GM23248 (cell line): ENCODE measurements around the gene MTCH2. TPM values are rescaled to one million over a fixed set of nuclear protein-coding genes. Genes with fewer than 3 reads are reported as not detected.
A peak's percentile ranks its signal among the peaks of the same experiment; 100 is the strongest.

Source experiments
- DNase-seq: peaks from one replicate; pipeline ENCODE4 v3.0.0-alpha.2; 2015
- H2AFZ ChIP-seq: fragments of 200-600 bp; sonication (generic); 2 replicates; pipeline ENCODE4 v1.6.1; 2016; ENCODE audit warnings: antibody characterized with exemption
- H3F3A ChIP-seq: fragments of 200-600 bp; sonication (generic); 2 replicates; pipeline ENCODE4 v1.6.1; 2016; ENCODE audit warnings: mild to moderate bottlenecking, antibody characterized with exemption, mixed run types; ENCODE audit not compliant: insufficient read depth
- H3K27ac ChIP-seq: fragments of 200-600 bp; sonication (generic); 2 replicates; pipeline ENCODE4 v1.5.1; 2016; ENCODE audit warnings: mild to moderate bottlenecking
- H3K27me3 ChIP-seq: fragments of 200-600 bp; sonication (generic); replicated peaks from 2 replicates; pipeline ENCODE4 v1.6.1; 2016; ENCODE audit warnings: mild to moderate bottlenecking; ENCODE audit not compliant: insufficient read depth
- H3K36me3 ChIP-seq: fragments of 200-600 bp; sonication (generic); 2 replicates; pipeline ENCODE4 v1.6.1; 2016; ENCODE audit warnings: low read depth, mild to moderate bottlenecking
- H3K4me1 ChIP-seq: fragments of 200-600 bp; sonication (generic); 2 replicates; pipeline ENCODE4 v1.6.1; 2016; ENCODE audit warnings: mild to moderate bottlenecking; ENCODE audit not compliant: insufficient read depth
- H3K4me2 ChIP-seq: fragments of 200-600 bp; sonication (generic); one replicate; pipeline ENCODE4 v1.6.1; 2016; ENCODE audit warnings: mild to moderate bottlenecking; ENCODE audit not compliant: unreplicated experiment
- H3K4me3 ChIP-seq: fragments of 200-600 bp; sonication (generic); 2 replicates; pipeline ENCODE4 v1.5.1; 2016; ENCODE audit warnings: mild to moderate bottlenecking
- H3K79me2 ChIP-seq: fragments of 200-600 bp; sonication (generic); 2 replicates; pipeline ENCODE4 v1.6.1; 2016; ENCODE audit warnings: mild to moderate bottlenecking; ENCODE audit not compliant: insufficient read depth
- H3K9ac ChIP-seq: fragments of 200-600 bp; sonication (generic); 2 replicates; pipeline ENCODE4 v1.6.1; 2016; ENCODE audit warnings: mild to moderate bottlenecking
- H3K9me2 ChIP-seq: fragments of 200-600 bp; sonication (generic); 2 replicates; pipeline ENCODE4 v1.6.1; 2016; ENCODE audit warnings: mixed run types, mild to moderate bottlenecking, moderate library complexity; ENCODE audit not compliant: insufficient read depth
- H3K9me3 ChIP-seq: fragments of 200-600 bp; sonication (generic); one replicate; pipeline ENCODE4 v1.6.1; 2017; ENCODE audit warnings: low read depth
- H4K20me1 ChIP-seq: fragments of 200-600 bp; sonication (generic); 2 replicates; pipeline ENCODE4 v1.6.0; 2016; ENCODE audit not compliant: insufficient read depth
- EZH2 ChIP-seq: fragments of 200-600 bp; sonication (generic); IDR thresholded peaks from 2 replicates; pipeline ENCODE4 v1.6.1; 2018; ENCODE audit warnings: antibody characterized with exemption, mild to moderate bottlenecking; ENCODE audit not compliant: insufficient read depth, poor library complexity, severe bottlenecking
- EZH2phosphoT487 ChIP-seq: fragments of 200-600 bp; sonication (generic); IDR thresholded peaks from 2 replicates; pipeline ENCODE4 v1.6.1; 2018; ENCODE audit warnings: antibody characterized with exemption, moderate library complexity, mild to moderate bottlenecking, low read depth; ENCODE audit not compliant: insufficient read depth
- WGBS, 2 experiments: methylation state at CpG; one replicate each; pipeline ENCODE4 v1.1.6; 2015 to 2017; ENCODE audit warnings: low lambda C conversion rate in 2 of 2, low coverage in 1 of 2; ENCODE audit errors: missing lambda C conversion rate in 2 of 2; 5-methylcytosine and 5-hydroxymethylcytosine counted together
- in situ Hi-C: fragments of 300-500 bp; cut with MboI; formaldehyde crosslinking; loops from 2 replicates; pipeline ENCODE4 v1.15.0; 2020
- polyA plus RNA-seq: library from polyadenylated mRNA; unstranded; fragments of >200 nt; fragmentation: Nextera tagmentation; extraction: Ambion mirVana; gene quantifications from 2 replicates; pipeline ENCODE4 v1.2.1, GENCODE V29; 2016
- small RNA-seq: library from RNA; depleted of rRNA; stranded (forward); fragments of <200 nt; gene quantifications from one replicate; pipeline ENCODE3, GENCODE V24; 2014; ENCODE audit warnings: low read depth, low replicate concordance
- total RNA-seq: library from RNA; depleted of rRNA; stranded (reverse); fragments of >200 nt; shearing (Covaris generic); gene quantifications from 2 replicates; pipeline ENCODE4 v1.2.3, GENCODE V29; 2014; rRNA removed

Gene MTCH2
- total and polyA plus RNA-seq, 2 experiments from 2014 or later = 84.2 to 169 TPM

DNA sequence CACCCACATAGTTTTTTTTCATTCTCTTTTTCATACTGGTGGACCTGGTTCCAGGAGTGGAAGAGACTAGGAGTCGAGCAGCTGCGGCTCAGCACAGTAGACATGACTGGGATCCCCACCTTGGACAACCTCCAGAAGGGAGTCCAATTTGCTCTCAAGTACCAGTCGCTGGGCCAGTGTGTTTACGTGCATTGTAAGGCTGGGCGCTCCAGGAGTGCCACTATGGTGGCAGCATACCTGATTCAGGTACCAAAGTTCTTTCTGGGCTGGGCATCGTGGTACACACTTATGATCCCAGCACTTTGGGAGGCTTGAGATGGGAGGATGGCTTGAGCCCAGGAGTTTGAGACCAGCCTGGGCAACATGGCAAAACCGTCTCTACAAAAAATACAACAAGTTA lies 72.7 kb downstream of the MTCH2 start:
- Histone ChIP-seq H3K36me3 (peaks cover 6% of the 10 kb centered on the region; the same call in 1 of the 2 replicates), H4K20me1 (no peaks in the 10 kb centered on the region), H3K9ac (no peak overlapping the region), H2AFZ (no peak overlapping the region), H3F3A (peaks cover 31% of the 10 kb centered on the region), H3K9me2 (no peaks in the 10 kb centered on the region), H3K27ac (no peak overlapping the region), H3K27me3 (no peaks in the 10 kb centered on the region), H3K4me3 (no peak overlapping the region), H3K4me2 (no peak overlapping the region), H3K4me1 (peaks cover 24% of the 10 kb centered on the region), H3K79me2 (peaks cover 75% of the 10 kb centered on the region), H3K9me3 (no peaks in the 10 kb centered on the region)
- in situ Hi-C loops = no loop called here
- TF ChIP-seq EZH2 (no peak), EZH2phosphoT487 (no peak)
- no peak for DNase-seq
- 97 to 98% methylated on average over 7 of the region's 7 CpGs for WGBS, 2 experiments

Small RNAs within 50 kb of the gene (small RNA-seq; reads per million reads assigned to genes)
- gene RNU5E-10P = 1.5 reads per million, percentile 58 among the genes with 10 or more reads in this experiment

Other genes starting within 250 kb of the MTCH2 start
- 183 and 189 TPM in 2 replicates for gene SLC39A13, start 234.0 kb downstream of the MTCH2 start, total RNA-seq
- 175 and 183 TPM in 2 replicates for gene SLC39A13, start 234.0 kb downstream of the MTCH2 start, polyA plus RNA-seq
- gene PSMC3, start 216.1 kb downstream of the MTCH2 start, total RNA-seq = 139 and 151 TPM in 2 replicates
- gene PSMC3, start 216.1 kb downstream of the MTCH2 start, polyA plus RNA-seq = 212 and 220 TPM in 2 replicates
- gene RAPSN, start 193.4 kb downstream of the MTCH2 start, total RNA-seq = 0.13 and 0.22 TPM in 2 replicates
- 0.11 TPM in 1 of 2 replicates, not detected in the other for gene RAPSN, start 193.4 kb downstream of the MTCH2 start, polyA plus RNA-seq
- 70.9 and 71.6 TPM in 2 replicates for gene CELF1, start 89.4 kb downstream of the MTCH2 start, total RNA-seq
- gene CELF1, start 89.4 kb downstream of the MTCH2 start, polyA plus RNA-seq = 51.7 and 52.0 TPM in 2 replicates
- 68.7 and 90.2 TPM in 2 replicates for gene PTPMT1, start 77.0 kb downstream of the MTCH2 start, total RNA-seq
- 78.4 and 82.2 TPM in 2 replicates for gene PTPMT1, start 77.0 kb downstream of the MTCH2 start, polyA plus RNA-seq
- 26.6 and 35.5 TPM in 2 replicates for gene KBTBD4, start 63.6 kb downstream of the MTCH2 start, total RNA-seq
- 16.8 and 18.4 TPM in 2 replicates for gene KBTBD4, start 63.6 kb downstream of the MTCH2 start, polyA plus RNA-seq
- 52.5 and 80.8 TPM in 2 replicates for gene NDUFS3, start 63.5 kb downstream of the MTCH2 start, total RNA-seq
- 74.4 and 84.6 TPM in 2 replicates for gene NDUFS3, start 63.5 kb downstream of the MTCH2 start, polyA plus RNA-seq
- gene FAM180B, start 55.9 kb downstream of the MTCH2 start, total RNA-seq = not detected in 2 replicates
- gene FAM180B, start 55.9 kb downstream of the MTCH2 start, polyA plus RNA-seq = not detected in 2 replicates
- gene C1QTNF4, start 48.1 kb downstream of the MTCH2 start, total RNA-seq = 0.11 TPM in 1 of 2 replicates, not detected in the other
- gene C1QTNF4, start 48.1 kb downstream of the MTCH2 start, polyA plus RNA-seq = not detected in 2 replicates
- 0.63 and 2.7 TPM in 2 replicates for gene AGBL2, start 72.8 kb upstream of the MTCH2 start, total RNA-seq
- 0.35 and 0.51 TPM in 2 replicates for gene AGBL2, start 72.8 kb upstream of the MTCH2 start, polyA plus RNA-seq
- 33.1 and 42.6 TPM in 2 replicates for gene FNBP4, start 124.8 kb upstream of the MTCH2 start, total RNA-seq
- gene FNBP4, start 124.8 kb upstream of the MTCH2 start, polyA plus RNA-seq = 29.0 and 34.3 TPM in 2 replicates
- gene NUP160, start 205.8 kb upstream of the MTCH2 start, total RNA-seq = 21.0 and 23.1 TPM in 2 replicates
- 18.0 and 19.5 TPM in 2 replicates for gene NUP160, start 205.8 kb upstream of the MTCH2 start, polyA plus RNA-seq